Measurements from ENCODE around the gene CRNKL1.
A peak's percentile ranks its signal among the peaks of the same experiment; 100 is the strongest.

The CRNKL1 gene

GRCh38 chr20:19993958-19994669 lies 58.2 kb downstream of the CRNKL1 start:
- peaks cover 61% of the 10 kb centered on the region for H3K4me1 Mint-ChIP-seq (ENCODE audit: low read depth)
- H3K4me3 Mint-ChIP-seq = no peak overlapping the region
- H3K27me3 Mint-ChIP-seq = no peaks in the 10 kb centered on the region
- intact Hi-C loops (cut with micrococcal nuclease) = loop anchor here (5.0 kb wide), 2 partner anchors 207 to 307 kb away; no protein-coding TSS in a partner anchor
- H3K36me3 Mint-ChIP-seq (ENCODE audit: low read depth) = peaks cover 86% of the 10 kb centered on the region
- H3K27ac Mint-ChIP-seq = peak overlapping the region; percentile 28
- no peaks in the 10 kb centered on the region for H3K9me3 Mint-ChIP-seq

DNA sequence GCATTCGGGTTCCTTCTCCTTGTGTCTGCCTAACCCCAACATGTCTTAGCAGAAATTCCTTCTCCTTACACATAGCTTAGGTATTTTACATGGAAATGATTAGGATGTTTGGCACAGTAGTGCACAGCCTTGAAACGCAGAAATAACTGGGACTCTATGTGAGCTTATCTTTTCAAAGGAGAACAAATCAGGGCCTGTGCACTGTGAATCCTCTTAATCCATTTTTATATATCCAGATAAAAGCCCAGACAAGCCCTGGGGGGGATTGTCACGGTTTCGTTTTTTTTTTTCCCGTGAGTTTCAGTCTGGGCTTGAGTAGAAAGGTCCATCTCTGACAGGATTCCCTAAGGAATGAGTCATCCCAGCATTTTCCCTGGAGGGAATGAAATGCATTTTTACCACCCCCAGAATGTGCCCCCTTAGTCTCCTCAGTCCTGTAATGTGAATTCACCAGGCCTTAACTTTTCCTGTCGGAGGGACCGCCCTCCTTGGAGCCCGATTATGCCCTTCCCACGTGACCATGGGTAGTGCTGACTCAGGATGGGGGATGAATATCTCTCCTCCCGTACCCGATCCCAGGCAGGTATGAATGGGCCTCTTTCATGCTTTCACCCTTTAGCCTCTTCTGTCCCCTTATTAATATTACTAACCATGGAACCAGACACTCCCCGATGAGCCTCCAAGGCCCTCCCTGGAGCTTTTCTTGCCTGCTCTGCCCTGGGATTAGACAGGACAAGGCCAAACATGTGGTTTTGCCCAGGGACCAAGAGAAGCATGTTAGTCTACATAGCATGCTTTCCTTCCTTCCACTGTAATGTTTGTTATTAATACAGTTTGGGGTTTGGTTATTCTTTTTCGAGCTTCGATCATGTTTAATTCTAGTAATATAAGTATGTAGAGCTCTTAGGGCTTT lies 59.0 kb downstream of the CRNKL1 start:
- H3K9me3 Mint-ChIP-seq = no peaks in the 10 kb centered on the region
- H3K27me3 Mint-ChIP-seq = no peaks in the 10 kb centered on the region
- H3K4me1 Mint-ChIP-seq (ENCODE audit: low read depth) = peaks cover 57% of the 10 kb centered on the region
- intact Hi-C loops (cut with micrococcal nuclease) = loop anchor here (5.0 kb wide), 2 partner anchors 206 to 306 kb away; no protein-coding TSS in a partner anchor
- peak overlapping the region; percentile 28 for H3K27ac Mint-ChIP-seq
- H3K36me3 Mint-ChIP-seq (ENCODE audit: low read depth) = peaks cover 86% of the 10 kb centered on the region
- no peak overlapping the region for H3K4me3 Mint-ChIP-seq

DNA sequence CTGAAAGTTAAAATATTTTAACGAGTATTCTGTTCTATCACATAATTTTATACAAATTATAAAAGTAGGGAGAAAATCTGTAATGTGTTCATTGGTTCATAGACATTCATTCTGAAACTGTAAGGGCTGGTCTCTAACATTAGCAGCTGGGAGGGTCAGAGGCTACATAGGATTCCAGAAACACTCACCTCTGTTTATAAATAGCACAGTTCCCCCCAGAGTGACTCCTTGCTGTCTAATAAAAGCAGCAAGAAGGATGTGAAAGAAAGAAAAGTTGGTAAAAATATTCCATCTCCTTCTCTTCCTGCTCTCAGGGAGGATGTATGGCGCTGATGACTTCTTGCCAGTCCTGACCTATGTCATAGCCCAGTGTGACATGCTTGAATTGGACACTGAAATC lies 60.4 kb downstream of the CRNKL1 start:
- Mint-ChIP-seq H3K4me3 (no peak overlapping the region), H3K27ac (no peak overlapping the region), H3K4me1 (ENCODE audit: low read depth) (peaks cover 47% of the 10 kb centered on the region), H3K36me3 (ENCODE audit: low read depth) (peaks cover 79% of the 10 kb centered on the region), H3K9me3 (no peaks in the 10 kb centered on the region), H3K27me3 (no peaks in the 10 kb centered on the region)
- intact Hi-C loops (cut with micrococcal nuclease) = loop anchor here (5.0 kb wide), 2 partner anchors 205 to 305 kb away; no protein-coding TSS in a partner anchor

DNA sequence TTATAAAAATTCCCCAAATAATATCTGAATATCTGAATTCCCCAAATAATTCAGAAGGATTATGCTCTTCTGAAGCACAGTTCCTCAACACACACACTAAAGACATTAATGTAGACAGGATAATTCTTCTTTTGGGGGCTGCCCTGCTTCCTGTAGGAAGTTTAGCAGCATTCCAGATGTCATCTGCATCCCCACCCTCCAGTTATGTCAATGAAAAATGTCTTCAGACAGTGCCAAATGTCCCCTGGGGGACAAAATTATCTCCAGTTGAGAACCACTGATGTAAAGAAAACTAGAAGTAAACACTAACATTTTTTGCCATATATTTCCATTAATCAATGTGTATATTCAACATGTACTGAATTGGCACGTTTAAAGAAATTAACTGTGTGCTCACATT lies 61.0 kb downstream of the CRNKL1 start:
- no peaks in the 10 kb centered on the region for H3K27me3 Mint-ChIP-seq
- H3K36me3 Mint-ChIP-seq (ENCODE audit: low read depth) = peaks cover 79% of the 10 kb centered on the region
- H3K27ac Mint-ChIP-seq = no peak overlapping the region
- H3K4me3 Mint-ChIP-seq = no peak overlapping the region
- H3K4me1 Mint-ChIP-seq (ENCODE audit: low read depth) = peaks cover 47% of the 10 kb centered on the region
- intact Hi-C loops (cut with micrococcal nuclease) = loop anchor here (5.0 kb wide), 2 partner anchors 204 to 304 kb away; no protein-coding TSS in a partner anchor
- no peaks in the 10 kb centered on the region for H3K9me3 Mint-ChIP-seq

GRCh38 chr20:19990850-19991249 lies 61.4 kb downstream of the CRNKL1 start:
- Mint-ChIP-seq H3K4me1 (ENCODE audit: low read depth) (peaks cover 48% of the 10 kb centered on the region), H3K27me3 (no peaks in the 10 kb centered on the region), H3K27ac (no peak overlapping the region), H3K4me3 (no peak overlapping the region), H3K36me3 (ENCODE audit: low read depth) (peaks cover 80% of the 10 kb centered on the region), H3K9me3 (no peaks in the 10 kb centered on the region)
- intact Hi-C loops (cut with micrococcal nuclease) = loop anchor here (5.0 kb wide), 2 partner anchors 204 to 304 kb away; no protein-coding TSS in a partner anchor

DNA sequence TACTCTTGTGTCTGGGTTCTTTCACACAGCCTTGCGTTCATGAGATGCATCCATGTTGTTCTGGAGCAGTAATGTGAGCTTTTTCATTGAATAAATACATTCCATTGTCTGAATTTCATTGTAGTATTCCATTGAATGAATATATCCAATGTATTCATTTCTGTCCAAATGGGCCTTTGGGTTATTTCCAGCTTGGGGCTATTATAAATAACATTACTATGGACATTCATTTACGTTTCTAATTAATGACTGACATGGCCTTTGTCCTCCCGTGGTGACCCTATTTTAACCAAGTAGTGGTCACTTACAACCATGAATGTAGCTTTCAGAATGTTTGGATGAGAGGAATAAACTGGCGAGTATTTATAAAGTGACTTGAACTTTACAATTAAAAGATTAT lies 65.2 kb downstream of the CRNKL1 start:
- peaks cover 71% of the 10 kb centered on the region for H3K36me3 Mint-ChIP-seq (ENCODE audit: low read depth)
- no peaks in the 10 kb centered on the region for H3K27me3 Mint-ChIP-seq
- intact Hi-C loops (cut with micrococcal nuclease) = no loop called here
- peaks cover 54% of the 10 kb centered on the region for H3K4me1 Mint-ChIP-seq (ENCODE audit: low read depth)
- no peaks in the 10 kb centered on the region for H3K9me3 Mint-ChIP-seq
- H3K4me3 Mint-ChIP-seq = no peak overlapping the region
- H3K27ac Mint-ChIP-seq = peak overlapping the region; percentile 46

DNA sequence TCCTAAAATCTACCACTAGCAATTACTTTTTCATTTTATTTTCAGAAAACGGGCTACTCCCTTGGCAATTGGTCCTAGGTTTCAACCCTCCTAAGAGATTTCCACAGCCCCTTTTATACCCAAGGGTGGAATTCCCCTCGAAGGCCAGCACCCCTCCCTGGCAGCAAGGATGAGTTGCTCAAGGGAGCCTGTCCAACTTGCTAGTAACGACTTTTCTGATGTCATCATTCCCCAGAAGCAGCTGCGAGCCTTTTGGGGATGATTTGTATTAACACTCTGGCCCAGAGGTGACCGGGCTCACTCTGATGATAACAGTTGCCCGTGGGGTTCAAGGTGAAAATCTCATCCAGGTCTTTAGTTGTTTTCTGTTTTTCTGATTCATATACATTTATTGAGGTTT lies 65.8 kb downstream of the CRNKL1 start:
- Mint-ChIP-seq H3K27ac (peak overlapping the region; percentile 46), H3K4me1 (ENCODE audit: low read depth) (peaks cover 59% of the 10 kb centered on the region), H3K4me3 (no peak overlapping the region), H3K9me3 (no peaks in the 10 kb centered on the region), H3K36me3 (ENCODE audit: low read depth) (peaks cover 77% of the 10 kb centered on the region), H3K27me3 (no peaks in the 10 kb centered on the region)
- intact Hi-C loops (cut with micrococcal nuclease) = no loop called here

Data from dendritic cell treated with granulocyte-macrophage colony-stimulating factor and Interleukin-4, amounts not matched to agents 40 ng/mL and 50 ng/mL, for 4 days (primary cell).